Measurements from ENCODE around the gene FAM110A. TPM values are rescaled to one million over a fixed set of nuclear protein-coding genes. Genes with fewer than 3 reads are reported as not detected.
"Not testable (repeated sequence)": the region's sequence is repeated elsewhere in the genome, so short reads cannot be mapped to it uniquely, and the experiment has no call there.

Gene FAM110A
- polyA plus RNA-seq, 1 donor = 25.3 TPM

DNA sequence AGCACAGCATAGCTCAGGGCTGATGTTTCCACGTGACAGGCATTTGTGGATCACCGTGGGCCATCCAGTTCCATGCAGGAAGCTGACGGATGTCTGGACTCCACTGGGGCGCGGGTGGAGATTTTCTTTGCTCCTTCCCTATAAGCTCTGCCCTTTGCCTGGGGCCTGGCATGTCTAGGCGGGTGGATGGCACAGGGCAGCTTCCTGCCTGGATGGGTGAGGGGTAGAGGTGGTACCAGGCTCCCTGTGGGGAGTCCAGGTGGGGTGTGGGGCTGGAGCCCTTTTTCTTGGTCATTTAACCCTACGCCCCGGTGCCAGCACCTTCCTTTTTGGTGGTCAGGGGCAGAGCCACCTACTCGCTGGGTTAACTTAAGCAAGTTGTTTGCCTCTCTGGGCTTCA, 10.4 kb downstream of the FAM110A start:
- no peak for DNase-seq (ENCODE audit: low read depth)

DNA sequence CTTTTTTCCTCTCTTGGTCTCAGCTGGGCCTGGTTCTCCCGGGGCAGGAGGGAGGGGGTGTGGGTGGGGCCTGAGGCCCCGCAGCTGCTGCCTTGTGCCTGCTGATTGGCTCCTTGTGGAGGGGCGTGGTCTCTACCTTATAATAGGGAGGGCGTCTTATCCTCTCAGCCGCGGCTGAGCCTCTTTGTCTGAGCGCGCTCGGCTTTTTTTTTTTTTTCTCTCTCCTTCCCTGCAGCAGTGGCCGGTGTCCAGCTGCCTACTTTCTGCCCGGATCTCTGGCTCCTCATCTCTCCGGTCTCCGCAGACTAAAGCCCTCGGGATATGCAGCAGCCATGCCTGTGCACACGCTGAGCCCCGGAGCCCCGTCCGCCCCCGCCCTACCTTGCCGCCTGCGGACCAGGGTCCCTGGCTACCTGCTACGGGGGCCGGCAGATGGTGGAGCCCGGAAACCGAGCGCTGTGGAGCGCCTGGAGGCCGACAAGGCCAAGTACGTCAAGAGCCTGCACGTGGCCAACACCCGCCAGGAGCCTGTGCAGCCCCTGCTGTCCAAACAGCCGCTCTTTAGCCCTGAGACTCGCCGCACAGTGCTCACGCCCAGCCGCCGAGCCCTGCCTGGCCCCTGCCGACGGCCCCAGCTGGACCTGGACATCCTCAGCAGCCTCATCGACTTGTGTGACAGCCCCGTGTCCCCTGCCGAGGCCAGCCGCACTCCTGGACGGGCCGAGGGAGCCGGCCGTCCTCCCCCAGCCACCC, 11.1 kb downstream of the FAM110A start:
- peak; percentile 38 for DNase-seq (ENCODE audit: low read depth)

DNA sequence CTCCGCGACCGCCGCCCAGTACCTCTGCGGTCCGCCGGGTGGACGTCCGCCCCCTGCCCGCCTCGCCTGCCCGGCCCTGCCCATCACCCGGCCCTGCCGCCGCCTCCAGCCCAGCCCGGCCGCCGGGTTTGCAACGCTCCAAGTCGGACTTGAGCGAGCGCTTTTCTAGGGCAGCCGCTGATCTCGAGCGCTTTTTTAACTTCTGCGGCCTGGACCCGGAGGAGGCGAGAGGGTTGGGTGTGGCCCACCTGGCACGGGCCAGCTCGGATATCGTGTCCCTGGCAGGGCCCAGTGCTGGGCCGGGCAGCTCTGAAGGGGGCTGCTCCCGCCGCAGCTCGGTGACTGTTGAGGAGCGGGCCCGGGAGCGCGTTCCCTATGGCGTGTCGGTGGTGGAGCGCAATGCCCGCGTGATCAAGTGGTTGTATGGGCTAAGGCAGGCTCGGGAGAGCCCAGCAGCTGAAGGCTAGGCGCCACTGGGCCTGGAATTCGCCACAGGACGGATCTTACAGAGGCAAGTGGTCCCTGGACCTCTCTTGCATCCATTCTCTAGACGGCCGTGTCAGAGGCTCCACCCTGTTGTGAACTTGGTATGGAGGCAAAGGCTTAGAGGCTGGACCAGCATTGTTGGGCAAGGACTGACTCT, 11.8 kb downstream of the FAM110A start:
- DNase-seq (ENCODE audit: low read depth) = no peak

DNA sequence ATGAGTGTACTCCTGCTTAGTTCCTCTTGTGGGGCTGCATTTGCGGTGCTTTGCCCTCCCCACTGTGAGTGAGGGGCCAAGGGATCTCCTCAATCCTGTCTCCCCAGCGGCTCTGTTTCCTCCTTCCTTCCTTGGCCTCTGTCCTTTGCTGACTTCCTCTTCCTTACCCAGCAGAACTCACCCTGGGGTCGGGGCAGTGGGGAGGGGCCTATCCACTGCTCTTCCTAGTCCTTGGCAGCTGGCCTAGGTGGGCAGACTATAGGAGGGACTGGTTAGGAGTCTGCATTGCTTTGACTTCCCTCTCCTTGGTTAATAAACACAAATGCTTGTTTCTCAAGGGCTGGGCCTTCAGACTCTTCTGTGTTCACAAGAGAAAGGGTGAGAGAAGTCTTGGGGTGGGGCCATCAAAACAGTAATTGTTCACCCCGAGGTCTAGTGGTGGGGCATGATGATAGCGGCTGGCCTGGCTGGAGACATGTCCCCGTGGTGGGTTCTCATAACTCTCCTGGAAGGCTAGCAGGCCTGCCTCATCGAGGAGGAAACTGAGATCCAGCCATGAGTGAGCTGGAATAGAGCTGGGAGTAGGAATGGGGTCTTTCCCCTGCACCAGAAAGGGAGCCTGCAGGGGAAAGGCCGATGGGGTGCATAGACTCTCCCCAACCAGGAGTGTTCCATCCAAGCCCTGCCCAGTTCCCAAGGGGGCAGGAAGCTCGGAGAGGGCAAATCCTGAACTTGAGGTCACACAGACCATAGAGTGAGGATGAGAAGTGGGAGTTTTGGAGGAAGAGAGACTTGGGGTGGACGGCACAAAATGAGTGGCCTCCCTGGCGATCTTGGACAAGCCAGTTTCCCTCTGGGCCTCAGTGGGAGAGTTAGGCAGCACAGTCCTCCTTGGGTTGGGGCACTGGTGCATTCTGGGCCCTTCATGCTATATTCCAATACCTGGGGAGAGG, 12.7 kb downstream of the FAM110A start:
- DNase-seq (ENCODE audit: low read depth) = no peak

DNA sequence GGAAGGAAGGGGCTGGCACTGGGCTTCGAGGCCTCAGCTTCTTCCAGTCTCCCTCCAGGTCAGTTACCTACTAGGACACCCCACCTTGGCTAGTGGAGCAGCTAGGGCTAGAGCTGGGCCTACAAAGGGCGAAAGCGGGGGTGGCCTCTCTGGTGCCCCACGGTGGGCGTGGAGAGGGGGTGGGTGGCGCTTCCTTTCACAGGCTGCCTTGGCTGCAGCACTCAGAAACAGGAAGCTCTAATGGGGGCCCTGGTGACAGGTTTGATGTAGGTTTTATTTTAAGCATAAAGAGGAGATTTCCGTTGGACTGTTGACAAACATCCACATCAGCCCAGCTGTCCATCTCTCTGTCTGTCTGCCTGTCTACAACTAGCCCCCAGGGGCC, 13.4 kb downstream of the FAM110A start:
- no peak for DNase-seq (ENCODE audit: low read depth)

DNA sequence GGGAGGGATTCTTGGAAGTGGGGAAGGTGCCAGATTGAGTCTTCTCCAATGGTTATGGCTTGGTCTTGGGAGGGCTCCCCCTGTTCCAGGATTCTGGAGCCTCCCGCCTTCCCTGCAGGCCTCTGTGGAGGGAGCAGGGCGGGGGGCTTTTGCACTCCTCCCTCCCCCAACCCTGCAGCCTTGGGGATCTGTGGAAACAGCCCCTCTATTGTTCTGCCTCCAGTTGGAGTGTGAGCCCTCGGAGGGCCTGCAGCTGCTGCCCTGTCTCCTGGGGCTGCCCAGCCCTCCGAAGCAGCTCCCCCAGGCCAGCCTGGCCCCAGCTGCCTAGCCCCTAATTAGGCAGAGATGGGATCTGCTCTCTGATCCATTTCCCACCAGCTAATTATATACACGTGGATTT, 14.7 kb downstream of the FAM110A start:
- no peak for DNase-seq (ENCODE audit: low read depth)

DNA sequence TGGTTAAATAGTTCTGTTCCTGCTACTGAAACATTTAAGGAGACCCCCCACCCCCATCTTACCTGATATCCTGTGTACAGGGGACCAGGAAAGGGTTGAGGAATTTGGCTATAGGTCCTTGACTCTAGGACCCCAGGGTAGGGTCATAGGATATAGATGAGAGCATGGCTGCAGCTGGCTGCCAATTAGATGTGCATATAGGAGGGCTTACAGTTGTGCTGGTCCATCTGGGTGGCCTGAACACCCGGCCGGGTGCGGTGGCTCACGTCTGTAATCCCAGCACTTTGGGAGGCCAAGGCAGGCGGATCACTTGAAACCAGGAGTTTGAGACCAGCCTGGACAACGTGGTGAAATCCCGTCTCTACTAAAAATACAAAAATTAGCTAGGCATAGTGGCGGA, 15.2 kb downstream of the FAM110A start:
- DNase-seq (ENCODE audit: low read depth) = not testable (repeated sequence)

DNA sequence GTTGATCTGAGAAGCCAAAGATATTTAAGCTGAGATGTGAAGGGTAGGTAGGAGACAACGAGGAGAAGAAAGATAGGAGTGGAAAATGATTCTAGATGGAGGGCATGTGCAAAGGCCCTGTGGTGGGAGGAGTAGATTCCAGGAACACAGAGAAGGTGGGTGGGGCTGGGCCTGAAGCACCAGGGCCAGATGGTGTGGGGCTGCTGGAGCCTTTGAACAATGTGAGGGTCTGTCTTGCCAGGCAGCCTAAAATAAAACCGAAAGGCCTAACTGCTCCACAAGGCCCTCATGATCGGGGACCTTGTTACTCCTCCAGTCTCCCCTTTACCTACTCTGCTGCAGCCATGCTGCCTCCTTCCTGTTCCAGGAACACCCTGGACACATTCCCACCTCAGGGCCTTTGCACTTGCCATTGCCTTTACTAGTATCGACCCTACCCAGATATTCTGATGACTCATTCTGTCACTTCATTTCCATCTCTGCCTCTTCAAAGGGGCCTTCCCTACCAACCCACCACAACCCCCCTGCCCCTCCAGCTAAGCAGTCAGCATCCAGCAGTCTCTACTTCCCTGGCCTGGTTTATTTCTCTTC, 20.0 kb downstream of the FAM110A start:
- no peak for DNase-seq (ENCODE audit: low read depth)

DNA sequence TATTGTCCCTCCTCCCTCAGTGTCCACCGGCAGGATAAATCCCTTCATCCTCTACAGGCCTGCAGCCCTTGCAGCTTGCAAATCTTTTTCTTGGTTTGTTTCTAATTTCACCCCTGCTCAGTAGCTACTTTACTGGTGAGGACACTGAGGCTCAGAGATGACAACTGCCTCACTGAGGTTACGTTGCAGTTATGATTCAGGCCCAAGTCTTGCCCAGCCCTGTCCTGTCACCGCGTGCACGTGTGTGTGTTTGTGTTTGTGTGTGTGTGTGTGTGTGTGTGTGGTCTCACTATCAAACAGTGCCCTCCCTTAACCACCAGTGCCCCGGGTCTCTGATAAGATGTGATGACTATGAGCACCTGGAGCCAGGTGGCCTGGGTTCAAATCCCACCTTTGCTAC, 21.1 kb downstream of the FAM110A start:
- DNase-seq (ENCODE audit: low read depth) = no peak

DNA sequence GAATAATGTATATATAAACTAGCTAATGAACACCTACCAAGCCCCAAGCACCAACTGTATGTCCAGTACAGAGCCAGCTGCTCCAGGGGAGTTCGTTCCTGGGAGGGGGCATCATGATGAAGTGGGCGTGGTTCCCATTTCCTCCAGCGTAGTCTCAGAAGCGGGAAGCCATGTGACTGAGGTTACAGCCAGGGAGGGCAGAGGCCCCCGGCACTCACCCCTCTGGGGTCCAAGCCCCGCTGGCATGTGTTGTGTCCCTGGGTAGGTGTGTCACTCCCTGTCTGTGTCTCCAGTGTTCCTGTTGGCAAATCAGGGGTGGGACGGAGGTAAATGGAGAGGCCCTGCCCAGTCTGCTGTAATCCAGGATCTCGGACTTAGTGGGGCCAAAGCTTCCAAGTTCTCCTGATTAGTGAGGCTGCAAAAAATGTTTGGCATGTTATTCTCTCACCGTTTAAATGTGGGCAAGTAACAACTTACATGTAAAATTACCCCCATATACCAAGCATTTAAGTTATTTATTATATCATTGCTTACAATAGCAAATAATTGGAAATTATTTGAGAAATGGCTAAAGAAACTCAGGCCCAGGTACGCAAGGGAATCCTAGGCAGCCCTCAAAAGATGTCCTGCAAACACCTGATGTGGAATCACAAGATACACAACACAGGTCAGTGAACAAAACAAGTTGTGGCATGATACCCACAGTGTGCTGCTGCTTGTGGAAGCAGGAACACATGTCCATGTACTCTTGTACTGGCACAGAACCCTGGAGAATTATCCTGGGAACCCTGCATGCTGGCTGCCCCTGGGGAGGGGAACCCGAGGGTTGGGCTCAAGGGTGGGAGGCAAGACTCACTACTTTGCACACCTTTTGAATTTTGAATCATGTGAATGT, 22.2 kb downstream of the FAM110A start:
- no peak for DNase-seq (ENCODE audit: low read depth)

DNA sequence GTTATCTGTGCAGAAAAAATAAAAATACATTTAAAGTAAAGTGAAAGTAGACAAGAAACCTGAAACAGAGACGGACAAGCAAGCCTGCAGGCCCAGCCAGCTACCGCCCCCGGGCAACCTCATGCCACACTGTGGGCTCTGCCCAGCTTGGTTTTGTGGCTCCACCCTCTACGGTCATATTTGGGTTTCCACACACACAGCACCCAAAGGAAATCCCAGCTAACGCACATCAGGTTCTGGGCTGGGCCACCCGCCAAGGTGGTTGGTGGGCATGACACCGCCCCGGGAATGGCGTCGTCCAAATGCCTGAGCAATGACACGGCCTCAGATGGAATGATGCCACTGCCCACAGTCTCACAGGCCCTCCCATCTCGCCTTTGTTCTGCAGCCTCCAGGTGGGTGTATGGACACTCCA, 22.9 kb downstream of the FAM110A start:
- no peak for DNase-seq (ENCODE audit: low read depth)

DNA sequence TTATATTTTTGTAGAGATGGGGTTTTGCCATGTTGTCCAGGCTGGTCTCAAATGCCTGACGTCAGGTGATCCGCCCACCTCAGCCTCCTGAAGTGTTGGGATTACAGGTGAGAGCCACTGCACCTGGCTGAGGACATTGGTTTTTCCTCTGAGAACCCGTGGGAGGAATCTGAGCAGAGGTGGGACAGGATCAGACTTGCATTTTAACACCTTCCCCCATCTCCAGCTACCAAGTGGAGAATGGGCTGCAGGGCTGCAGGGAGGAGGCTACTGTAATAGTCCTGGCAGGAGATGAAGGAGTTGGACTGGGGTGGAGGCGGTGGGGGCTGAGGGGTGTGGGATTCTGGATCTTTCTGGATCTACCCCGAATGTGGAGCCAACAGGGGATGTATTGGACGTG, 24.5 kb downstream of the FAM110A start:
- DNase-seq (ENCODE audit: low read depth) = no peak

DNA sequence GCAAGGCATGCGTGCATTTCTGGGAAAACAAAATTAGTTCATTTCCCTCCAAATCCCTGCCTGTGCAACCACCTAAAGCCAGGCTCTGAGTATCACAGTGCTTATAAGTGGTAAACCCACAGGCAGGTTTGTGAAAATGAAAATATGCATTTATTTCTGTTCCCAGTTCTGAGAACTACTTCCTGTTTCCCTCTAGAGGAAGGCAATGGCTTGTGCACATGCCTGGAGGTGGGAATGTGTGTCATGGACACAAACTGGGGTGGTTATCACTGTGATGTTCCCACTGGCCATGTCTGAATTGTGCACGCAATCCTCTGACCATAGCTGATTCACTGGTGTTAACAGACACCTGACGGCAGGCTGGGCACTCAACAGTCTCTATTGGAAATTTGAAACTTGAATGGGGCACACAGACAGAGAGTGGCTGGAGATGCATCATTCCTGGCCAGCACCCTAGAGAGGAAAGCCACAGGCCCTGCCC, 26.3 kb downstream of the FAM110A start:
- no peak for DNase-seq (ENCODE audit: low read depth)

DNA sequence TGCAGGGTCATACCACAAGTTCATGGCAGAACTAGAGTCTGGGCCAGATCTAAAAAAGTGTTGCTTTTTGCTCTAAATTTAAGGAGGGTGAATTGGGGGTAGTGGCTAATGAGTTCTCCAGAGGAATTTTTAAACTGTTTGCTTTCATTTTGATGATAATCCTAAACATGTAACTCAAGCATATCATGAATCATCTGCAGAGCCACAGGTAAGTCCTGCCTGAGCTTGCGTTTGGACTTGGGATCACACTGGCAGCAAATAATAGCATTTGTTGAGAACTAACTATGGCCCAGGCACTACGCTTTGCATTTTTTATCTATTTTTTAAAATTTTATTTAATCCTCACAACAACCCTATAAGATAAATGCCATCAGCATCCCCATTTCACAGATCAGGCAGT, 27.4 kb downstream of the FAM110A start:
- DNase-seq (ENCODE audit: low read depth) = no peak

DNA sequence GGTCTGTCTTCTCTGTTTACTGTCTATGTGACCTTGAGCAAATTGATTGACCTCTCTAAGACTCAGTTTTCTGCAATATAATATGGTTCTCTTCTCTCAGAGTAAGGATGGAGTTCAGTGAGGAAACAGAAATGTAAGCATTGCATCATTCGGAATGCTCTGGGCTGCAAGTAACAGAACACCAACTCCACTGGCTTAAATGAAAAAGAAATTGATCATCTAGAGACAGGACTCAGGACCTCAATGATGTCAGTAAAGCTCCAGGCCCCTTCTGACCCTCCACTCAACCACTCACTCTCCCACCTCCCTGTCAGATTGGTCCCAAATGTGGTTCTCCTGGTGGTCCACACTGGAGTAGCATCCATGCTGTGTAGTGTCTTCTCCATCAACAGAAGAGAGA, 31.9 kb downstream of the FAM110A start:
- DNase-seq (ENCODE audit: low read depth) = no peak

DNA sequence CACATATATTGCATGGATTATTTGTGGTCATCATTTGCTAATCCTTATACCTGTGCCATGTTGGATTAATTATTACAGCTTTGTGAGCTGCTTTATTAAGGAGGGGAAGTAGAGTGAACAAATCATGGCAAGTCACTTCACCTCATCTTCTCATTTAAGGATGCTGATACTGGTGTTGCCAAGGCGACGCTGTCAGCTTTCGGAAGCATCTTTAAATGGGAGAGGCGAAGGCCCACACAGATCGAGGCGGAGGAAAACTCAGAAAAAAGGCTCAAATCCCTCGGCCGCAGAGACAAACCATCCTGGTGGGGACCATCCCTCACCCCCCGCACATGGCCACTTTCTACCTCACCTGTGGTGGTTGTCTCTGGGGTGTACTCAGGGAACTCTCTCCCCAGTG, 34.8 kb downstream of the FAM110A start:
- no peak for DNase-seq (ENCODE audit: low read depth)

DNA sequence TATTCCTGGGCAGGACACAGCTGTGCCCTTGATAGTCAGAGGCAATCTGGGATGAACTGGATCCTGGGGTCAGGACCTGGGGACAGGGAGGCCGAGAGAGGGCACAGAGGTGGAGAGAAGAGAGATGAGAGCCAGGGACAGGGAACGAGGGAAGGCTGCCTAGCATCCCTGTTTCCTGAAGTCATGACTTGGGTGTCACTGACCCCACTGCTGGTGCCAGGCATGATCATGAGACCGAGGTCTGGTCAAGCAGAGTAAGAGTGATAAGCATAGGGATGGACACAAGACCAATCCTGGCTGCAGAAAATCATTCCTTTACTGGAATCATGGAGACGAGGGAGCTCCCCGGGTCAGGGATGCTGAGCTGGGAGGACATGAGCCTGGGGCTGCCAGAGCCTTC, 36.1 kb downstream of the FAM110A start:
- DNase-seq (ENCODE audit: low read depth) = no peak

DNA sequence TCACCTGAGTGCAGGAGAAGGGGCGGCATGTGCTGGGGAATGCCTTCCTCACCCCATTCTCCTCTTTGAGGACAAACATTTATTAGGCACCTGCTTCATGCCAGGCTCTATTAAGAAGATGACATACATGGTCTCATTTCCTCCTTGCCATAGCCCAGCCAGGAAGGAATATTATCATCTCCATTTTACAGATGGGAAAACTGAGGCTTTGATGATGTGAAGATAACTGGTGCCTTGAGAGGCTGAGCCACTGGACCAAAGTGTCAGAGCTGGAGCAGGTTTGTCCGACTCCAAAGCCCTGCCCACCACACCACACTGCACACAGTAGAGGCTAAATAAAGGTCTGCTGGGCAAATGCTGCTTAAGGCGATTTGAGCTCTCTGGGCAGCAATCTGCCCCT, 37.2 kb downstream of the FAM110A start:
- no peak for DNase-seq (ENCODE audit: low read depth)

DNA sequence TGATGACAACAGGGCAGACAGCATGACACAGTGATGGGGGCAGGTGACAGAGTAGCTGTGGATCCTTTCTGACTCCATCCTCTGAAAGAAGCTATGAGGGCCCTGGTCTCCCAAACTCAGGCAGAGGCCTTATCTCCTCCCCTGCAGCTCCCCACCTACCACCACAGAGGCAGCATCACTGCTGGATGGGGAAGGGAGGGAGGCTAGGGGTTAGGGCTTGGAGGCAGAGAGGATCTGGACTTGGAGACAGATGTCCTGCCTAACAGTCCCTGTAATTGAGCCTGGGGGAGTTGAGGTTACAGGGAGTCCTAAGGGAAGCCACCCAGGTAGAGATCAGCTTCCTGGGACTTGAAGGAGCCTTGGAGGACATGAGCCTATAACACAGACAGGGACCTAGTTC, 37.9 kb downstream of the FAM110A start:
- no peak for DNase-seq (ENCODE audit: low read depth)

DNA sequence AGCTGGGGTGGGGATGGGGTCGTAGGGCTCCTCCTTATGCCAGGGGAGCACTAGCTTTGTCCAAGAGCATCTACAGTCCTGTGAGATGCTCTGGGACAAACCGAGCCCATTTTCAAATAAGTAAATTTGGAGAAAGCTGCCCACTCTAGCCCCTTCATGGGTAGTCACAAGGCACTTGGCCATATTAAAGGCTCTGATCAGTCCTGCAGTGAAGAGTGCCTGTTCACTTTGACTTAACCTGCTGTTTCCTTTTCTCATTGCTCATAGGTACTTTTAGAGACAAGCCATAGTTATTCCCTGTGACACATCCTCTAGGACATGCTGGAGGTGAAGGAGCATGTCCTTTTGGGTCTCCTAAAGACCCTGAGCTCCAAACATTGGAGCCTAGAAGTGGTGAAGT, 38.4 kb downstream of the FAM110A start:
- DNase-seq (ENCODE audit: low read depth) = no peak

All from forelimb muscle (tissue), 1 donor.